ENCODE measurements around the gene ZNF512.

DNA sequence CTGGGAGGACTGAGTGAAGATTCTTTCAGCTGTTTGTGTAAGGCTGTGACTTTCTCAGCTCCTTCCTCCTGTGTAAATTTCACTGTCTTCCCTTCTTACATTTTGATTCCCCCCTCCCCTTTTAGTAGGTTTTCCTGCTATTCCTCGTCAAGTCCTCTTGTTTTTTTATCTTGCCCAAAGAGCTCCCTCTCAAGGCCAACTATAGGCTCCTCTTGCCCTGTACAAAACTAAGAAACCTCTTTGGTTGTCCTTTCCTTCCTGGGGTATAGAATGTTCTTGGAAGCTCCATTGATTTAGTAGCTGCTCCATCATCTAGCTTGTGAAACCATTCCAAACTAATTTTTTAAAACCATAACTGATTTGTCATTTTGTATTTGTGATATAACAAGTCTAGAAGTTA lies 38.7 kb downstream of the ZNF512 start:
- TF ChIP-seq POLR2A (IDR thresholded peaks at IDR 0.05) = no peak
- TF ChIP-seq, protein P1, sequence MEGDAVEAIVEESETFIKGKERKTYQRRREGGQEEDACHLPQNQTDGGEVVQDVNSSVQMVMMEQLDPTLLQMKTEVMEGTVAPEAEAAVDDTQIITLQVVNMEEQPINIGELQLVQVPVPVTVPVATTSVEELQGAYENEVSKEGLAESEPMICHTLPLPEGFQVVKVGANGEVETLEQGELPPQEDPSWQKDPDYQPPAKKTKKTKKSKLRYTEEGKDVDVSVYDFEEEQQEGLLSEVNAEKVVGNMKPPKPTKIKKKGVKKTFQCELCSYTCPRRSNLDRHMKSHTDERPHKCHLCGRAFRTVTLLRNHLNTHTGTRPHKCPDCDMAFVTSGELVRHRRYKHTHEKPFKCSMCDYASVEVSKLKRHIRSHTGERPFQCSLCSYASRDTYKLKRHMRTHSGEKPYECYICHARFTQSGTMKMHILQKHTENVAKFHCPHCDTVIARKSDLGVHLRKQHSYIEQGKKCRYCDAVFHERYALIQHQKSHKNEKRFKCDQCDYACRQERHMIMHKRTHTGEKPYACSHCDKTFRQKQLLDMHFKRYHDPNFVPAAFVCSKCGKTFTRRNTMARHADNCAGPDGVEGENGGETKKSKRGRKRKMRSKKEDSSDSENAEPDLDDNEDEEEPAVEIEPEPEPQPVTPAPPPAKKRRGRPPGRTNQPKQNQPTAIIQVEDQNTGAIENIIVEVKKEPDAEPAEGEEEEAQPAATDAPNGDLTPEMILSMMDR (IDR thresholded peaks at IDR 0.05) = no peak
